Adipose tissue (tissue), 3 donors: ENCODE measurements around the gene OVOL2. TPM values are rescaled to one million over a fixed set of nuclear protein-coding genes. Genes with fewer than 3 reads are reported as not detected.

ENCODE experiments used
- H3K27ac ChIP-seq: one replicate; pipeline ENCODE4 v1.5.1; 2013; ENCODE audit warnings: low read depth, low read length
- WGBS, 3 donors: extraction: QIAGEN DNeasy Blood & Tissue Kit; methylation state at CpG; one replicate each; pipeline ENCODE4 v1.1.7; 2013; 5-methylcytosine and 5-hydroxymethylcytosine counted together
- polyA plus RNA-seq, 3 donors: library from polyadenylated mRNA; stranded (reverse); fragments of 200-250 nt; gene quantifications; one replicate each; pipeline ENCODE4 v1.2.3, GENCODE V29; 2013
- donor health status: healthy with polysubstance abuse.
- donor health status: Bipolar disorder and iron deficiency.
- donor health status: healthy.

OVOL2 gene
- polyA plus RNA-seq, 3 donors = 0.83 to 5.7 TPM; not detected in 1

DNA sequence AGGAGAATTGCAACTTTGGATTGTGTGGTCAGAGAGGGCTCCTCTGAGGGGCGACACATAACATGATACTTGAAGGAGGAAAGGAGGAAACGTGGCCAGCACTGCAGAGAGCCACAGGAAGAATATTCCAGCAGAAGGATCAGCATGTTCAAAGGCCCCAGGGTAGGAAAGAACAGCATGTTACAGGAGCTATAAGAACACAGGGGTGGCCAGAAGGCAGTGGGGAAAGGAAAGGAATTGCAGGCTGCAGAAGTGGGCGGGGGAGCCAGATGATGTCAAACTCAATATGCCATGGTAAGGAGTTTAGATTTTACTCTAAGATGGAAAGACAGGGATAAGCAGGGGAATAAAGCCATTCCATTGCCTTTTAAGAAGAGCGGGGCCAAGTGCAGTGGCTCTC is 58.1 kb downstream of the OVOL2 start:
- WGBS, 3 donors = 80 to 86% (median 85%) methylated on average over 4 of the region's 4 CpGs
- H3K27ac ChIP-seq = no peak overlapping the region

DNA sequence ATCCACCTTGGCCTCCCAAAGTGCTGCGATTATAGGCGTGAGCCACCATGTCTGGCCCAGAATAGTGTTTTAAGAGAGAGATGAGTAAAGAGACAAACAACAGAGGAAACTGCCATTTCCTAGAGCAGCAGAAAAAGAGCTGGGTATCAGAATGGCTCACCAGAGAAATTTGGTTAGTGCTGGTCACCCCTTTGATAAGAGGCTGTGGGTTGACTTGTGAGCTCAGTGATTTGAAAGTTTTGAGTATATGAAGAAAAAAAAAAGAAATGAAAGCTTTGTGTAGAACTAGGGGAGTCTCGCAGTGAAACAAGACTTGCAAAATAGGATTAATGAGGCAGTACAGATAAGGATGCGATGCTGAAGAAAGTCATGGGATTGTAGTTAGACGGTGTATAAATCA is 59.3 kb downstream of the OVOL2 start:
- 92 to 96% (median 92%) methylated on average over 5 of the region's 5 CpGs for WGBS, 3 donors
- H3K27ac ChIP-seq = no peak overlapping the region

DNA sequence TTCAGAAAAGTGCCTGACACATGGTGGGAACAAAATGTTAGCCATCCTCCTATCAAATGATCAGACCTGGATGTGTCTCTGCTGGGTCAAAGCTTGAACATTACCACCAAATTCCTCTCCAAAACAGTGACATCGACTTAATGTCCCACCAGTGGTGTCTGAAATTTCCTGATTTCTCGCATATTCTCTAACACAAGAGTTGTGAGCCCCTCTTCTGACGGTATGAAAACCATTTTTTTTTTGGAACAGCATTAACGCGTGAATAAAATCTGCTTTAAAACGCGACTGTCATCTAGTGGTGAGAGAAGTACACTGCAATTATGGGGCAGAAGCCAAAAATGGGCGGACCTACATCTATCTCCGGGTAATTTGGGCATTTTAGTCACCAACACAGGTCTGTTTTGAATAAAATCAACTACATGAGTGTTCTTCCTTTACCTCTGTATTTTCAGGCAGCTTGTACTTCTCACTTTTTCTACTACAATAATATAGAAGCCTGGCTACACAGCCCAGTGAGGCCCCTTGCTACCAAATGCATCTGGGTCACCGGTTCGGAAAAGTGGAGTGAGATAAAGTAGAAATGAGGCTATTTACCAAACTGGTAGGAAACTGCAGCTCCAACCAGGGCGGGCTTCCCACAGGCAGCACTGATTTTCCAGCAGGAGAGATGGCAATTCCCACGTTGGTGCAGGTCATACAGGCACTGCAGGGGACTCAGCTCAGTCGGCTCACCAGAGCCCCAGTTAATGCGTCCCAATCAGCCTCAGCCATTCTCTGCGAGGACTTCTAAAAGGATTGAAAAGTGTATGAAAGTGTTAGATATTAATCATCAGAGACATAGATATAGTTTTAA is 61.5 kb downstream of the OVOL2 start:
- no peak overlapping the region for H3K27ac ChIP-seq
- WGBS, 3 donors = 21 to 24% (median 22%) methylated on average over 16 of the region's 16 CpGs

DNA sequence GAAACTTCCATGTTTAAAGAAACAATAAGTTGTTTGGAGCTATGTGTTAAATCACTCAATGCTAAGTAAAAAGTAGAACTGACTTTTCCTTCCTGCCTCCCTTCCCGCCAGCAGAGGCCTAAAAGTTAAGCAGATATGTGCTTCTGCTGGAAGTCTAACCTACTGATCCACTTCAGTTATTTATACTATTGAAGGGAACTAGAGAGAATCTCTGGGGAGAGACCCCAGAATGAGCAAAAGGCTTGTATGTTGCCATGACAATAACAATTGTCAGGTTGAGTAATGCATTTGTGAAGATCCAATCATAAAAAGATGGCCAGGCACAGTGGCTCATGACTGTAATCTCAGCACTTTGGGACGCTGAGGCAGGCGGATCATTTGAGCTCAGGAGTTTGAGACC is 64.2 kb downstream of the OVOL2 start:
- H3K27ac ChIP-seq = no peak overlapping the region
- WGBS, 3 donors = 81 to 92% (median 84%) methylated on average over 3 of the region's 3 CpGs

DNA sequence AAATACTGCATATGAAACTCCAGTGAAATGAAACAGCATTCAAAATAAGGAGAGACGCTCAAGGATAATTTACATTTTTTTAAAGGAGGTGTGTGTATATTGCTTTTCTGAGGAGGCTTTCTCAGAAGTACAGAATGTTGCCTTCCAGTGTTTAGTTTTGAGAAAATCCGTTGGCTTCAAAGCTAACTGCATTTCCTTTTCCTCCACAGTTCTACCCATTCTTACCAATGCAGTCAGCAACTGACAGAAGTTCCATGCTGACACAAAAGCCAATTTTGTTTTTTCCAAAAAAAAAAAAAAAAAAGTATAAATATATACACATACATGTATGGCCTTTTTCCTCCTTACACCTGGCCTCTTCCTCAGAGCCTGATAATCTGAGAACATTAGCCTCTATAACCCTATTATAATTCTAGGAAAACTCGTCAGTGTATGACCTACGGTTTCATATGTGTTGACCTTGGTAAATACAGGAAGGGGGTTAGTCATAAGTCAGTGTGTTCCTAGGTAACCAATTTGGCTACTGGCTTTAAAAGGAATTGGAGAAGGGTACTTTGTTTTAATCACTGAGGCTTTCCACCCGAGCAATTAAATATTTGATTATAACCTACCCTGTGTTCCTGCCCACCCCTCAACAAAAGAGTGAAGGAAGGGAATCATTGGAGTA is 64.7 kb downstream of the OVOL2 start:
- 48 to 65% (median 54%) methylated on average over 5 of the region's 5 CpGs for WGBS, 3 donors
- no peak overlapping the region for H3K27ac ChIP-seq

DNA sequence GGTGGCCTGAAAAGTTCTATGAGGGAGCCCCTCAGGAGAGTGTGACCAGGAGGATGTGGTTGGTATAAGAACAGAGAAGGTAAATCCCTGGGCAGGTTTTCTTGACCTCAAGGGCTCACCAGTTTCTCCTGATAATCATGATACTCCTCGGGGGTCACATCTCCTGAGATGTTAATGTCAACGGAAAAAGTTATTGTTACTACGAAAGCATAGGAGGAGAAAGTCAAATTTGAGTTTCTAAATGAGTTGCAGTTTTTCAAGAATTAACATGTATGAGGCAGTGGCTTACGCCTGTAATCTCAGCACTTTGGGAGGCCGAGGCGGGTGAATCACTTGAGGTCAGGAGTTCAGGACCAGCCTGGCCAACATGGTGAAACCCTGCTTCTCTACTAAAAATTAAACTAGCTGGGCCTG is 65.5 kb downstream of the OVOL2 start:
- no peak overlapping the region for H3K27ac ChIP-seq
- WGBS, 3 donors = 74 to 88% (median 85%) methylated on average over 6 of the region's 6 CpGs

DNA sequence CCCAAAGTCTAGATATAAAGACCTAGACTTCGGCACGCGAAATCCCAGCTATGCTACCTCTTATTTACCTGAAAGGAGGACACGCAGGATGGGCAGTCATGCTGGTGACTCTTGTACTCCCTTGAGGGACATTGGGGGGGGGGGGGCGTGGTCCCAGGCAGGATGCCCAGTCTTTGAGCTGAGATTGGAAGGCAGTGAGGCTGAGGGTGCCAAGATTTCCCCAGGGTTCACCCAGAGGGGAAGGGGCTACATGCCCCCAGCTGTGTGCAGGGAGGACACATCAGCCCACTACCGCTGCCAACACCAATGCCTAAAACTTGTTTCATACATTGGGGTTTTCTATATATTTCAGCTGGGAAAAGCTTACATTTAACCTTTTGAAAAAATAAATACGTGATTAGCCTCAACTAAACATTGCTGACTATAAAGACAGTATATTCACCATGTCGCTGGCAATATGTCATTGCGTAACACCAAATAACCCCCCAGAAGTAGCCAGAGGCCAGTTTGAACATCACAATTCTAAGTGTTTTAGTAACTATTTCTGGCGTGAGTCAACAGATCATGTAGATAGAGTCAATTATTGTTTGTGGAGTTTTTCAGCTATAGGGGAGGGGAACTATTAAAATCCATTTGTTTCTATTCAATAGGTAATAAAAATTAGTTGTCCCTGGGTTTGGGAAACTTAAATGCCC is 67.3 kb downstream of the OVOL2 start:
- WGBS, 3 donors = 90 to 93% (median 92%) methylated on average over 10 of the region's 10 CpGs

DNA sequence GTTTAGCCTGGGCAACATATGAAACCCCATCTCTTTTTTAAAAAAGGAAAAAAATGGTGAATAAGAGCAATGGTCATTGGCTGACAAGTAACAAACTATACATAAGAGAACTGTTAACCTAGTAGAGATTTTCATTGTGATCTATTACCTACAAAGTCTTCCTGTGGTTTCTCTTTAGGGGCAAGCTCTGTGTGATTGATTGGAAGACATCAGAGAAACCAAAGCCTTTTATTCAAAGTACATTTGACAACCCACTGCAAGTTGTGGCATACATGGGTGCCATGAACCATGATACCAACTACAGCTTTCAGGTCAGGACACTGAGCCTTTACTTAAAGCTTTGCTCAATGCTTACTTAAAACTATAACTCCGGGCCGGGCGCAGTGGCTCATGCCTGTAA is 69.7 kb downstream of the OVOL2 start:
- 93 to 96% (median 93%) methylated on average over 3 of the region's 3 CpGs for WGBS, 3 donors
- no peak overlapping the region for H3K27ac ChIP-seq

More for the DNA sequence above, 67.3 kb downstream of the OVOL2 start:
- H3K27ac ChIP-seq = no peak overlapping the region

DNA sequence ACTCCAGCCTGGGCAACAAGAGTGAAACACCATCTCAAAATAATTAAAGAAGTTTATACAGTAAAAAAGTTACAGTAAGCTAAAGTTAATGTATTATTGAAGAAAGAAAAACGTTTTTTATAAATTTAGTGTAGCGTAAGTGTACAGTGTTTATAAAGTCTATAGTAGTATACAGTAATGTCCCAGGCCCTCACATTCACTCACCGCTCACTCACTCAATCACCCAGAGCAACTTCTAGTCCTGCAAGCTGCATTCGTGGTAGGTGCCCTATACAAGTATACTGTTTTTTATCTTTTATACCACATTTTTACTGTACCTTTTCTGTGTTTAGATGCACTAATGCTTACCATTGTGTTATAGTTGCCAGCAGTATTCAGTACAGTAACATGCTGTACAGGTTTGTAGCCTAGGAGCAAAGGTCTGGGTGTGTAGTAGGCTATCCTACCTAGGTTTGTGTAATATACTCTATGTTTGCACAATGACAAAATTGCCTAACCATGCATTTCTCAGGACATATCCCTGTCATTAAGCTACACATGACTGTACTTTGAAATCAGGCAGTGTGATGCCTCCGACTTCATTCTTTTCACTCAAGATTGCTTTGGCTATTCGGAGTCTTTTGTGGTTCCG is 72.2 kb downstream of the OVOL2 start:
- WGBS, 3 donors = 82 to 92% (median 91%) methylated on average over 7 of the region's 7 CpGs
- no peak overlapping the region for H3K27ac ChIP-seq

DNA sequence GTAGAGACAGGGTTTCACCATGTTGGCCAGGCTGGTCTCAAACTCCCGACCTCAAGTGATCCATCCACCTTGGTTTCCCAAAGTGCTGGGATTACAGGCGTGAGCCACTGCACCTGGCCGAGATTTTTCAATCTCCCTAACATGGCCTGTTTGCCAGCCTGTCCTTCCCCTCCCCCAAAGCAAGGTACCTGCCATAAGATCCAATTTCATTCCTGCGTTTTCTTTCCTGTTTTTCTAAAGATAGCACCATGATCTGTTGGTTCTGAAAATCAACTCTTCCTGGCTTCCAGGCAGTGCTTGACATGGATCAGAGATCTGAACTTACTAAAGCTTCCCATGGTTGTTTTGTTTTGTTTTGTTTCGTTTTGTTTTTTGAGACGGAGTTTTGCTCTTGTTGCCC is 81.4 kb downstream of the OVOL2 start:
- WGBS, 3 donors = 86 to 96% (median 93%) methylated on average over 6 of the region's 6 CpGs
- H3K27ac ChIP-seq = no peak overlapping the region

Other genes starting within 250 kb of the OVOL2 start
- 100 to 1,000 TPM in 1 of 3 donors, 10 to 100 TPM in 2; 34.3 to 100 (median 74.8) TPM for gene SNX5, start 89.1 kb downstream of the OVOL2 start, polyA plus RNA-seq
- gene MGME1, start 88.9 kb downstream of the OVOL2 start, polyA plus RNA-seq = 10 to 100 TPM in 1 of 3 donors, 1 to 10 TPM in 2; 5.4 to 11.2 (median 6.8) TPM
- gene KAT14, start 79.9 kb upstream of the OVOL2 start, polyA plus RNA-seq = 1 to 10 TPM; 5.9 to 7.6 (median 6.4) TPM
- gene PET117, start 79.9 kb upstream of the OVOL2 start, polyA plus RNA-seq = 10 to 100 TPM in 2 of 3 donors, 1 to 10 TPM in 1; 8.5 to 12.5 (median 10.1) TPM
- 1 to 10 TPM; 7.2 to 9.0 (median 8.2) TPM for gene ZNF133, start 230.6 kb upstream of the OVOL2 start, polyA plus RNA-seq